ENCODE data around the gene ACADS.

ACADS gene

DNA sequence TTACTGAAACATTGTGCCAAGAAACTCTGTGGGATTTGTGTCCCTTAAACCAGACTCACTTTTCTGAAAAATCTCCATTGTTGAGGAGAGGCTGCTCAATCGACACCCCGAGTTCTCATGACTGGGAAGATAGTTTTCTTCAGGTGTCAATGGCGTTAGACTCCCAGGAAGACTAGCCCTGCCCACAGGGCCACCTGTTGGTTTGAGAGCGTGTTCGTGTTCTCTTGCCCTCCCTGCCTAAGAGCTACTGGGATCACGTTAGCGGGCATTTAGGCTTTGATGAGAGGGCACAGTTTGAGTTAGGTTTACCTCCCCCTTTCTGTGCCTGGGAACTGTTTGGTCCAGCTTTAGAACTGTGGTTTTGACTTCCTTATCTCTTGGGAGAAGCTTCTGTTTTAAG lies 26.1 kb upstream of the ACADS start:
- Histone ChIP-seq H3K4me1 (ENCODE audit: control insufficient read depth in 1 of 2, insufficient read depth in 2 of 2, low read length in 2 of 2) (peaks cover 11 to 43% of the 10 kb centered on the region in 2 donors), H3K27ac (ENCODE audit: low read depth, low read length) (no peak overlapping the region), H3K9ac (ENCODE audit: low read depth in 1 of 2, low read length in 2 of 2) (no peak overlapping the region), H3K36me3 (ENCODE audit: control insufficient read depth in 1 of 2, insufficient read depth in 2 of 2, low read length in 2 of 2) (peaks cover 75 to 92% of the 10 kb centered on the region in 2 donors), H3K9me3 (ENCODE audit: control insufficient read depth in 1 of 2, low read length in 2 of 2) (no peaks in the 10 kb centered on the region), H3K4me3 (ENCODE audit: low read depth in 1 of 2, low read length in 2 of 2) (no peak overlapping the region), H3K27me3 (ENCODE audit: control insufficient read depth in 1 of 2, insufficient read depth in 2 of 2, low read length in 2 of 2) (no peaks in the 10 kb centered on the region)

DNA sequence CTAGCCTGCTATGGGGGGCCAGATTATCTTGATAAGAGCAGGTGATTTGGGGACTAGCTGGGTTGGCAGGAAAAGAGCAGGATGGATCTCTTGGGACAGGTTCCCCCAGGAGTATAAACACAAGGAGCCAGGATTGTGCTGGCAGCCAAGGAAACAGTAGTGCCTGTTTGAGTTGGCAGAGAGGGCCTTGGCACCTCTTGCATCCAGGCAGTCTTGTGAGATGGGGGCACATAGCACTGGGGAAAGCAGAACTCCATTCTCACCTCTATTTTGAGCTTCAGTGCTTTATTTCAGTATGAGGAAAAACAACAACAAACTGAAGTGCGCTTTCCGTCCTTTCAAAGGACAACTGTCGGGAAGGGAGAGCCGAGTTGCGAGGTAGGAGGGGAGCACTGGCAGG lies 24.7 kb upstream of the ACADS start:
- Histone ChIP-seq H3K4me3 (ENCODE audit: low read depth in 1 of 2, low read length in 2 of 2) (no peak overlapping the region), H3K27ac (ENCODE audit: low read depth, low read length) (no peak overlapping the region), H3K4me1 (ENCODE audit: control insufficient read depth in 1 of 2, insufficient read depth in 2 of 2, low read length in 2 of 2) (peaks cover 0 to 32% of the 10 kb centered on the region in 2 donors), H3K36me3 (ENCODE audit: control insufficient read depth in 1 of 2, insufficient read depth in 2 of 2, low read length in 2 of 2) (peaks cover 64 to 78% of the 10 kb centered on the region in 2 donors), H3K9me3 (ENCODE audit: control insufficient read depth in 1 of 2, low read length in 2 of 2) (no peaks in the 10 kb centered on the region), H3K27me3 (ENCODE audit: control insufficient read depth in 1 of 2, insufficient read depth in 2 of 2, low read length in 2 of 2) (no peaks in the 10 kb centered on the region), H3K9ac (ENCODE audit: low read depth in 1 of 2, low read length in 2 of 2) (no peak overlapping the region)

DNA sequence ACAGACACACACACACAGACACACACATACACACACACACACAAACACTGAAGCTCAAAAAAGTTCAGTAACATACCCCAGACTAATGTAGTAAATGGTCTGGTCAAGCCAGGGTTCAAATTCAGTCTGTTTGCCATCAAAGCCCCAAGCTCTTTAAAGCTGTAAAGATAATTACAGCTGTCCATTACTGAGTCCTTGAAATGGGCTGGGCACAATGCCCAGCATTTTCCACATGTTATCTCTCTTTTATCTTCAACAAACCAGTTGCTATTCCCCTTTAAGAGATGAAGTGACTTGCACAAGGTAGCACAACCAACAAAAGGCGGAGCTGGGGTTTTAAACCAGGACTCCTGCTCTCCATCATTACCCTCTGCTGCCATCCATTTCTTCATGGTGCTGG lies 23.0 kb upstream of the ACADS start:
- Histone ChIP-seq H3K4me3 (ENCODE audit: low read depth in 1 of 2, low read length in 2 of 2) (no peak overlapping the region), H3K4me1 (ENCODE audit: control insufficient read depth in 1 of 2, insufficient read depth in 2 of 2, low read length in 2 of 2) (peaks cover 0 to 20% of the 10 kb centered on the region in 2 donors), H3K27ac (ENCODE audit: low read depth, low read length) (no peak overlapping the region), H3K9ac (ENCODE audit: low read depth in 1 of 2, low read length in 2 of 2) (no peak overlapping the region), H3K9me3 (ENCODE audit: control insufficient read depth in 1 of 2, low read length in 2 of 2) (no peaks in the 10 kb centered on the region), H3K27me3 (ENCODE audit: control insufficient read depth in 1 of 2, insufficient read depth in 2 of 2, low read length in 2 of 2) (no peaks in the 10 kb centered on the region), H3K36me3 (ENCODE audit: control insufficient read depth in 1 of 2, insufficient read depth in 2 of 2, low read length in 2 of 2) (peaks cover 47 to 62% of the 10 kb centered on the region in 2 donors)

DNA sequence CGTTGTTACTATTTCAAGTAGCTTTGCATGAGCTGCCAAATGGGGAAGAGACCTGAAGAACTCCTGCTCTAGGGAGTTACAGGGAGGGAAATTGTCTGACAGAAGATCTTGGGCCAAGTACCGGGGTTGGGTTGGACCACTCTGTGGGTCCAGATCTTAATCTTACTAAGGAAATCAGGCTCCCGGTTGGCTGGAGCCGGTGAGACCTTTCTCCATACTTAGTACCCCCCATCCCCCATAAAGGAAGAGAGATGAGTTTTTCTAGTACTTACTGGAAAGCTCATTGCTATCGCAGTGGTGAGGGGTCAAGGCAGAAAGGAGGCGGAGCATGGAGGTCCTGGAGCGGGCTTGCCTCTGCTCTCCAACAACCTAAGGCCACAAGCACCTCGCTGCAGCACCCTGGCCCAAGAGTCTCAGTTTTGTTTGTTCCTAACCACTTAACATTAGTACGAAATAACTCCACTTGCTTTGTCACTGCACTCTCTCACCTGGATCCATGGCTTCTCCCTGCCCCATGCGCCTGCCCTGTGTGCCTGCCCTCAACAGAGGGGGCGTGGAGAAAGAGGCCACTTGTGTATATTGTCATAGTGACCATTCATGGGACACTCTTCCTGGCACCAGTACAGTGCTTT lies 22.2 kb upstream of the ACADS start:
- H3K9me3 ChIP-seq (ENCODE audit: control insufficient read depth in 1 of 2, low read length in 2 of 2): no peaks in the 10 kb centered on the region
- H3K9ac ChIP-seq (ENCODE audit: low read depth in 1 of 2, low read length in 2 of 2): no peak overlapping the region
- H3K4me3 ChIP-seq (ENCODE audit: low read depth in 1 of 2, low read length in 2 of 2): no peak overlapping the region
- no peaks in the 10 kb centered on the region for H3K27me3 ChIP-seq (ENCODE audit: control insufficient read depth in 1 of 2, insufficient read depth in 2 of 2, low read length in 2 of 2)
- H3K36me3 ChIP-seq (ENCODE audit: control insufficient read depth in 1 of 2, insufficient read depth in 2 of 2, low read length in 2 of 2): peaks cover 39 to 54% of the 10 kb centered on the region in 2 donors
- H3K4me1 ChIP-seq (ENCODE audit: control insufficient read depth in 1 of 2, insufficient read depth in 2 of 2, low read length in 2 of 2): peaks cover 0 to 15% of the 10 kb centered on the region in 2 donors
- H3K27ac ChIP-seq (ENCODE audit: low read depth, low read length): no peak overlapping the region

DNA sequence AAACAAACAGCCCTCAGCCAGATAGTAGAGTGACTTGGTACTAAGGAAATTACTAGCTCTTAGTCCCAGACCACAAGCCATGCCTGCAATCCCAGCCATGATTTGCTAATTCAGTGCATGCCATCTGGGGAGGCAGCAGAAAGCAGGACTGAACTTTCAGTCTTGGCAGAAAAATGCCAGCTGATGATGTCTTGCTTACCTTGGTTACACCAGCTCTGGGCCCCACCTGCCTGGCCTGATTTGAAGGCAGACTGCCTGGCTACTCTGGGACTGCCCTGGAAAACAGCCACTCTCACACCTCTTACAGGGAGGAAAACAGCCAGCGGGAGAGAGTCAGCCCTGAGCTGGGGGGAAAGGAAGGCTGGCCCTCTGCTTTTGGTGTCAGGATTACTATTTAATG lies 20.0 kb upstream of the ACADS start:
- Histone ChIP-seq H3K9ac (ENCODE audit: low read depth in 1 of 2, low read length in 2 of 2) (no peak overlapping the region), H3K4me1 (ENCODE audit: control insufficient read depth in 1 of 2, insufficient read depth in 2 of 2, low read length in 2 of 2) (peaks cover 12 to 13% of the 10 kb centered on the region in 2 donors), H3K27ac (ENCODE audit: low read depth, low read length) (no peak overlapping the region), H3K36me3 (ENCODE audit: control insufficient read depth in 1 of 2, insufficient read depth in 2 of 2, low read length in 2 of 2) (peaks cover 21 to 32% of the 10 kb centered on the region in 2 donors), H3K4me3 (ENCODE audit: low read depth in 1 of 2, low read length in 2 of 2) (no peak overlapping the region), H3K27me3 (ENCODE audit: control insufficient read depth in 1 of 2, insufficient read depth in 2 of 2, low read length in 2 of 2) (no peaks in the 10 kb centered on the region), H3K9me3 (ENCODE audit: control insufficient read depth in 1 of 2, low read length in 2 of 2) (no peaks in the 10 kb centered on the region)

DNA sequence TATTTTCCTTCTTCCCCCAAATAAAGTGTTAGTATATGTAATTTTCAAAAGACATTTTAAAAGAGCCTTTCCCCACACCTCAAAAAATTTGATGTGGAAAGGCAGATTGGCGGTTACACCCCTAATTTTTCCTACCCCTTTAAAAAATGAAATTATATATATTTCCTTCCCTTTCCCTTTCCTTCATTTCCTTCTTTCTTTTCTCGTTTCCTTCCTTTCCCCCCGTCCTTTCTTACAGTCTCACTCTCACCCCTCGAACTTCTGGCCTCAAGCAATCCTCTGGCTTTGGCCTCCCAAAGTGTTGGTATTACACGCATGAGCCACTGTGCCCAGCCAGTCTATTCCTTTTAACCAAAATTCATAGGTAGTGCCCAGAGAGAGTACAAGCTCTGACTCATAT lies 19.6 kb upstream of the ACADS start:
- peaks cover 17 to 28% of the 10 kb centered on the region in 2 donors for H3K36me3 ChIP-seq (ENCODE audit: control insufficient read depth in 1 of 2, insufficient read depth in 2 of 2, low read length in 2 of 2)
- H3K27ac ChIP-seq (ENCODE audit: low read depth, low read length): no peak overlapping the region
- no peaks in the 10 kb centered on the region for H3K9me3 ChIP-seq (ENCODE audit: control insufficient read depth in 1 of 2, low read length in 2 of 2)
- H3K4me1 ChIP-seq (ENCODE audit: control insufficient read depth in 1 of 2, insufficient read depth in 2 of 2, low read length in 2 of 2): peaks cover 13 to 14% of the 10 kb centered on the region in 2 donors
- H3K4me3 ChIP-seq (ENCODE audit: low read depth in 1 of 2, low read length in 2 of 2): no peak overlapping the region
- no peak overlapping the region for H3K9ac ChIP-seq (ENCODE audit: low read depth in 1 of 2, low read length in 2 of 2)
- H3K27me3 ChIP-seq (ENCODE audit: control insufficient read depth in 1 of 2, insufficient read depth in 2 of 2, low read length in 2 of 2): no peaks in the 10 kb centered on the region

DNA sequence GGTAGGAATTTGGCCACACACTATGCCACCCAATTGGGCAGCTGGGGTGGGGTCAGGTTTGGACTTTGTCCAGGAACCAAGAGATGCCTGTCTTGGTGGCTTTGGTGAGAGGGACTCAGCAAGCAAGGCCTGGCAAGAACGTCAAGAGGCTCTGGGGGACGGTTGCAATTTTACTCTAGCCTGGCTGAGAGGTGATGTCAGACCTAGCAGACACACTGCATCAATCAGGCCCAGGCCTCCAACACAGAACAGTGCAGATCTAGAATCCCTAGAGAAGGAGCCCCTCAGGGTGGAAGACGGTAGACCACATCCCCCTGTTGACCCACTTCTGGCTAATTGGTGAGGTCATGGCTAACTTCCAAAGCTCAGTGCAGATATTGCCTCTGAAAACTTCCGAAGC lies 17.0 kb upstream of the ACADS start:
- Histone ChIP-seq H3K4me3 (ENCODE audit: low read depth in 1 of 2, low read length in 2 of 2) (no peak overlapping the region), H3K36me3 (ENCODE audit: control insufficient read depth in 1 of 2, insufficient read depth in 2 of 2, low read length in 2 of 2) (peaks cover 9% of the 10 kb centered on the region in 2 donors), H3K9me3 (ENCODE audit: control insufficient read depth in 1 of 2, low read length in 2 of 2) (no peaks in the 10 kb centered on the region), H3K9ac (ENCODE audit: low read depth in 1 of 2, low read length in 2 of 2) (no peak overlapping the region), H3K4me1 (ENCODE audit: control insufficient read depth in 1 of 2, insufficient read depth in 2 of 2, low read length in 2 of 2) (peaks cover 18 to 30% of the 10 kb centered on the region in 2 donors), H3K27ac (ENCODE audit: low read depth, low read length) (no peak overlapping the region), H3K27me3 (ENCODE audit: control insufficient read depth in 1 of 2, insufficient read depth in 2 of 2, low read length in 2 of 2) (no peaks in the 10 kb centered on the region)

DNA sequence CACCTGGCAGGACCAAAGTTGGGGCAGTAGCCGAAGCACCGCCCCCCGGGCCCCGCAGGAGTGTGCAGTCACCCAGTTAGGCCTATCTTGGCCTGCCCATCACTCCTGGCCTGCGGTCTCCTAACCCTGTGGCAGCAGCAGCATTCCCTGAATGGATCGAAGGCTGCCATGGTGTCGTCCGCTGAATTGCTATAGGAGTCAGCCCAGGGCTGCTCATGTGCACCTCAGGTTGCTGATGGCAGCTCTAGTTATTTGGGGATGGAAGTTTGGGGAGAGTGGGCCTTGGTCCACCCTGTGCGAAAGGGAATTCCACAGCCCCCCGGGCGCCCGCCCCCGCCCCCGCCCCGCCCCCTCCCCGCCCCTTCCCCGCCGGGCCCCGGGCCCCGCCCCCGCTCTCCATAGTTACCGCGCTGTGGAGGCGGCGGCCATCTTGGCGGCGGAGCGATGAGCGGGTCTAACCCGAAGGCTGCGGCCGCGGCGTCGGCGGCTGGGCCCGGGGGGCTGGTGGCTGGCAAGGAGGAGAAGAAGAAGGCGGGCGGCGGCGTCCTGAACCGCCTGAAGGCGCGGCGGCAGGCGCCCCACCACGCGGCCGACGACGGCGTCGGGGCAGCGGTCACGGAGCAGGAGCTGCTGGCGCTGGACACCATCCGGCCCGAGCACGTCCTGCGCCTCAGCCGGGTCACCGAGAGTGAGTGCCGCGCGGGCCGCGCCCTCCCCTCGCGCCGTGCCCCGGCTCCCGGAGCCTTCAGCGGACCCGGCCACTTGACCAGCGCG lies 15.4 kb upstream of the ACADS start, which contains the start of gene UNC119B:
TSS of gene UNC119B (plus strand) at position 428 of the 774 bp plus-strand sequence. CDS start at position 445, 17 bp downstream.
- H3K27me3 ChIP-seq (ENCODE audit: control insufficient read depth in 1 of 2, insufficient read depth in 2 of 2, low read length in 2 of 2): no peaks in the 10 kb centered on the region
- H3K9me3 ChIP-seq (ENCODE audit: control insufficient read depth in 1 of 2, low read length in 2 of 2): no peaks in the 10 kb centered on the region
- peak within 1 kb of the TSS; percentile 76 to 78 for H3K9ac ChIP-seq (ENCODE audit: low read depth in 1 of 2, low read length in 2 of 2)
- H3K27ac ChIP-seq (ENCODE audit: low read depth, low read length): peak within 1 kb of the TSS; percentile 63
- peaks cover 4 to 9% of the 10 kb centered on the region in 2 donors for H3K36me3 ChIP-seq (ENCODE audit: control insufficient read depth in 1 of 2, insufficient read depth in 2 of 2, low read length in 2 of 2)
- peaks cover 18 to 31% of the 10 kb centered on the region in 2 donors for H3K4me1 ChIP-seq (ENCODE audit: control insufficient read depth in 1 of 2, insufficient read depth in 2 of 2, low read length in 2 of 2)
- peak within 1 kb of the TSS; percentile 75 to 81 for H3K4me3 ChIP-seq (ENCODE audit: low read depth in 1 of 2, low read length in 2 of 2)

DNA sequence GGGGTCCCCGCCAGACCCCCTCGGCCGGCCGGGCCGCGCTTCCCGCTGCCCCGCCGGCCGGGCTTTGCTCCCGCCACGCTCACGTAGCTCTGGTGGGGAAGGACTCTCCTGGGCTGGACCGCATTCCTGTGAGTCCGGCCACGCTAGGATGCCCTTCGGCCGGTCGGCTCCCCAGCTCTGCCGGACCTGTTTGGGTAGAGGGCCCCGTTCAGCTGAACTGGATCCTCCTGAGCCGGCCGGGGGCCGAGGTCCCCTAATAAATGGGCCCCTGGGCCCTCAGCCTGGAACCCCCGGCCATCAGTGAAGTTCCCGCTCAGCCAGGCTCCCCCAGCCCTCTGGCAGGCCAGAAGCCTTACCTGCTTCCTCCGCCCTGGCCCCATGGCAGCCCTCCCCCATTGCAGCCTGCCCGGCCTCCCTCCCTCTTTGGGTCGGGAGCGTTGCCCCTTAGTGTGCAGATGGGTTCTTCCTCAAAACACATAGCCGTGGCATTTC lies 14.8 kb upstream of the ACADS start:
- H3K9ac ChIP-seq (ENCODE audit: low read depth in 1 of 2, low read length in 2 of 2): peak overlapping the region; percentile 76 to 78
- peaks cover 18 to 31% of the 10 kb centered on the region in 2 donors for H3K4me1 ChIP-seq (ENCODE audit: control insufficient read depth in 1 of 2, insufficient read depth in 2 of 2, low read length in 2 of 2)
- no peaks in the 10 kb centered on the region for H3K27me3 ChIP-seq (ENCODE audit: control insufficient read depth in 1 of 2, insufficient read depth in 2 of 2, low read length in 2 of 2)
- H3K27ac ChIP-seq (ENCODE audit: low read depth, low read length): peak overlapping the region; percentile 63
- no peaks in the 10 kb centered on the region for H3K9me3 ChIP-seq (ENCODE audit: control insufficient read depth in 1 of 2, low read length in 2 of 2)
- H3K4me3 ChIP-seq (ENCODE audit: low read depth in 1 of 2, low read length in 2 of 2): peak overlapping the region; percentile 75 to 81
- peaks cover 4 to 12% of the 10 kb centered on the region in 2 donors for H3K36me3 ChIP-seq (ENCODE audit: control insufficient read depth in 1 of 2, insufficient read depth in 2 of 2, low read length in 2 of 2)

DNA sequence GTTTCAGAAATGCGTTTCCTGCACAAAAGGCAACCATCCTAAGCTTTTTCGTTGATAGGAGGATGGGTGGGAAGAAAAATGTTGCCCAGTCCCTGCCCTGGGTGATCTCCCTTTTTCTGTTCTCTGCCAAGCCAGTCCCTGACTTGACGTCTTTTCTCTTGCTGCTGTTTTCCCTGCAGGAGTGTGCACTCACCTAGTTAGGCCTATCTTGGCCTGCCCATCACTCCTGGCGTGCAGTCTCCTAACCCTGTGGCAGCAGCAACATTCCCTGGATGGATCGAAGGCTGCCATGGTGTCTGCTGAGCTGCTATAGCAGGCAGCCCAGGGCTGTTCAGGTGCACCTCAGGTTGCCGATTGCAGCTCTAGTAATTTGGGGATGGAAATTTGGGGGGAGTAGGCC lies 14.2 kb upstream of the ACADS start:
- peaks cover 23 to 31% of the 10 kb centered on the region in 2 donors for H3K4me1 ChIP-seq (ENCODE audit: control insufficient read depth in 1 of 2, insufficient read depth in 2 of 2, low read length in 2 of 2)
- no peaks in the 10 kb centered on the region for H3K9me3 ChIP-seq (ENCODE audit: control insufficient read depth in 1 of 2, low read length in 2 of 2)
- H3K27ac ChIP-seq (ENCODE audit: low read depth, low read length): no peak overlapping the region
- no peaks in the 10 kb centered on the region for H3K27me3 ChIP-seq (ENCODE audit: control insufficient read depth in 1 of 2, insufficient read depth in 2 of 2, low read length in 2 of 2)
- H3K4me3 ChIP-seq (ENCODE audit: low read depth in 1 of 2, low read length in 2 of 2): peak overlapping the region; percentile 75 to 81
- H3K9ac ChIP-seq (ENCODE audit: low read depth in 1 of 2, low read length in 2 of 2): peak overlapping the region; percentile 76 to 78
- H3K36me3 ChIP-seq (ENCODE audit: control insufficient read depth in 1 of 2, insufficient read depth in 2 of 2, low read length in 2 of 2): peaks cover 6 to 16% of the 10 kb centered on the region in 2 donors

Data from duodenal mucosa (tissue), 2 donors.